GM06990 (cell line): ENCODE data around the gene AMN.

ENCODE experiments used
- DNase-seq: peaks from one replicate; pipeline ENCODE4 v3.0.0-alpha.2; 2011; ENCODE audit not compliant: insufficient read length; ENCODE audit errors: extremely low read depth
- H3K27me3 ChIP-seq: replicated peaks from 2 replicates; pipeline ENCODE4 v1.6.0; 2011; ENCODE audit warnings: low read length; ENCODE audit not compliant: control insufficient read depth, insufficient read depth
- H3K36me3 ChIP-seq: 2 replicates; pipeline ENCODE4 v1.5.1; 2011; ENCODE audit warnings: low read length; ENCODE audit not compliant: control insufficient read depth, insufficient read depth
- H3K4me3 ChIP-seq: replicated peaks from 2 replicates; pipeline ENCODE4 v1.5.1; 2011; ENCODE audit warnings: low read depth, mild to moderate bottlenecking, control low read depth, low read length
- CTCF ChIP-seq: IDR thresholded peaks from 2 replicates; pipeline ENCODE4 v1.5.1; 2011; ENCODE audit warnings: low read length, control low read depth, mild to moderate bottlenecking, inconsistent platforms; ENCODE audit not compliant: insufficient read depth, poor library complexity, severe bottlenecking

AMN gene

DNA sequence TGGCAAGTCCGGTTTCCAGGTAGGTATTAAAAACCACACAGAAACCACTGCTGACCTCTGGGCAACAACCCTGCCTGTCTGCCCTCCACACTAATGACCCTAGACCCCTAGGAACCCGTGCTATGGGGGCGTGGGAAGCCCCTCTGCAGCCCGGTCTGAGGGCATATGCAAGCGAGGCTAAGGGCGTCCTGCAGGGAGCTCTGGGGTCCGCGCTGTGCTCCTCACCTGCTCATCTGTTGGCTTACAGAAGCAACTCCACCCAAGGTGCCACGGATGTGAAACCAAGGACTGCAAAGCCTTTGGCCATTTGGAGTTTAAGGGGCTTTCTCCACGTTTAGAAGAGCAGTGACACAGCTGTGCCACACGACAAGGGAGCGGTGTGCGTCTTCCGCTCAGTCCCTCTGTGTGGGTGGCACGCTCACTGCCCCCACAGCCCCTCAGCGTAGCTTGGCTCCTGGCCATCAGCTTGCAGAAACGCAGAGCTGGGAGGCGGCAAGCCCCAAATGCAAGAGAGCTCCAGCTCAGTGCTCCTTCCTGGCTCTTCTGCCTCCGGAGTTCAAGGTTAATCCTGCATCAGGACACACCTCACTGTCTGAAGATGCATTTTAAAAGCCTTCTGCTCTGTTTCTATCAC is 18.4 kb downstream of the AMN start:
- no peak for DNase-seq
- no peaks in the 10 kb centered on the region; the same call in none of the 2 replicates for H3K36me3 ChIP-seq
- no peak overlapping the region for H3K4me3 ChIP-seq
- no peak for TF ChIP-seq CTCF
- H3K27me3 ChIP-seq = no peaks in the 10 kb centered on the region

DNA sequence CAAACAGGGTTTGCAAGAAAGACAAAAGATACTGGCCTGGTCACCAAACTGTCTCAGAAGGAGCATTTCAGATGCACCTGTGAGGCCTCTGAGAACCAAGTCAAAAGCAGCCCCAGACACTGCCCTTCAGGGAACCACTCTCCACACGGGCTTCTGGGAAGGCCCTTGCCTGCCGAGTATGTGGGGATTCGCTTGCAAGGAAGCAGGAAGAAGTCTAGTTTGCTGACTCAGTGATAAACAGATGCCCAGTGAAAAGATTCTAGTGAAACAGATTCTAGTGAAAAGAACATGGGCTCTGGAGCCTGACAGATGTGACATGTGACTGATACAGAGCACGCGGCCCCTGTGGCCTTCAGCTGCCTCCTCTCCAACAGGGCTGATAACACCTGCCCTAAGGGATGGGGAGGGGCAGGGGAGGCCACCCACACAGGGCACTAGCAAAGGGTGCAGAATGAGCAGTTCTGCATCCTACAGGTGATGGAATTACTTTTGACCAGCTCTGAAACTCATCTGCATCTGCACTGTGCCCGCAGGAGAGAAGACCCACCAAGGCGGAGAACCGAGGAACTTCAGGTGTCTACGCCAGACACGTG is 19.1 kb downstream of the AMN start:
- DNase-seq = no peak
- no peaks in the 10 kb centered on the region for H3K27me3 ChIP-seq
- no peak for TF ChIP-seq CTCF
- H3K4me3 ChIP-seq = no peak overlapping the region
- H3K36me3 ChIP-seq = peaks cover 2% of the 10 kb centered on the region

- no peak for DNase-seq
- H3K27me3 ChIP-seq = no peaks in the 10 kb centered on the region
- no peak for TF ChIP-seq CTCF
- no peak overlapping the region for H3K4me3 ChIP-seq
- peaks cover 2% of the 10 kb centered on the region for H3K36me3 ChIP-seq
These were observed 19.6 kb downstream of the AMN start for GRCh38 chr14:102942069-102942468.

DNA sequence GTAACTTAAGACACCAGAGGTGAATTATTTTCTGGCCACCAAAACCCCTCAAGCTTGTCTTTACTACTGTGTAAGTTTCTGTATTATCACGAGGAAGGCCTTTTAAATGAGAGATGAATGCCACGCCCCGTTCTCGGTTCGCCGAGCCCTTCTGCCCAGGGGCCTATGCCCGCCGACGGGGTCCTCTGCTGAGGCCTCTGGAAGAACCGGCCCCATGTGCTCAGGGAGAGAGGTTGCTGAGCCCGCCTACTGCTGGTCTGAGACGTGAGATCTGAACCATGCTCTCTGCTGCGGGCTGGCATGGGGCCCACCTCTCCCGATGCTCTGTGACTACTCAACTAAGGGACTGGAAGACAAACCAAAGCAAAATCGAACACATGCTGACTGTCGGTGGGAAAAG is 21.0 kb downstream of the AMN start:
- no peak overlapping the region for H3K4me3 ChIP-seq
- no peak for DNase-seq
- H3K36me3 ChIP-seq = peaks cover 2% of the 10 kb centered on the region; the same call in 1 of the 2 replicates
- H3K27me3 ChIP-seq = no peaks in the 10 kb centered on the region
- TF ChIP-seq CTCF = no peak

DNA sequence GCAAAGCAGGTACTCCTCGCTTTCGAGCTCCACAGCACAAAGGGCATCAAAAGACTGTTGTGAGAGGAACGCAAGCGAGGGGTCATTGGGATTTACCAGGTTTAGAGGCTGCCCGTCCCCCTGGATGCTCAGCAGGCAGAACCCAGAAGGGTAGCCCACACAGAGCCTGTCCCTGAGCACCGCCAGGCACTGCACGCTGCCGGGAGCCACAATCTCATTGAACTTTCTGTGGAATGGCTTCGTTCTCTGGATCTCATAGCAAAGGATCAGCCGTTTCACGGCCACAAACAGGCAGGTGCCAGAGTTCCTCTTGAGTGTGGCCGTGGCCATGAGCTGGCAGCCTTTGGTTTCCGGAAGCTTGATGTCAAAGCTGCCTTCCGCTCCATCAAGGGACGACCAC is 21.5 kb downstream of the AMN start:
- DNase-seq = no peak

More for the DNA sequence above, 21.5 kb downstream of the AMN start:
- Histone ChIP-seq H3K27me3 (no peaks in the 10 kb centered on the region), H3K4me3 (no peak overlapping the region), H3K36me3 (peaks cover 2% of the 10 kb centered on the region)
- no peak for TF ChIP-seq CTCF
